HG03280 (cell line): ENCODE results near the gene RPL21.
"Not testable (repeated sequence)": the region's sequence is repeated elsewhere in the genome, so short reads cannot be mapped to it uniquely, and the experiment has no call there.

Experiments
- ATAC-seq: cut with Tn5 transposase; IDR thresholded peaks from one replicate; pipeline ENCODE4 v1.9.1; 2021; ENCODE audit warnings: mild to moderate bottlenecking, moderate library complexity; ENCODE audit not compliant: unreplicated experiment

Gene RPL21

GRCh38 chr13:27251166-27252091, at the start of gene RPL21:
Gene RPL21 (plus strand): TSS chr13:27251558. CDS start chr13:27253777, 2,219 bp downstream.
- peak; percentile 91 for ATAC-seq

- no peak for ATAC-seq
Measured at GRCh38 chr13:27201661-27202060, 49.7 kb upstream of the RPL21 start.

GRCh38 chr13:27203186-27203585, 48.2 kb upstream of the RPL21 start:
- no peak for ATAC-seq

DNA sequence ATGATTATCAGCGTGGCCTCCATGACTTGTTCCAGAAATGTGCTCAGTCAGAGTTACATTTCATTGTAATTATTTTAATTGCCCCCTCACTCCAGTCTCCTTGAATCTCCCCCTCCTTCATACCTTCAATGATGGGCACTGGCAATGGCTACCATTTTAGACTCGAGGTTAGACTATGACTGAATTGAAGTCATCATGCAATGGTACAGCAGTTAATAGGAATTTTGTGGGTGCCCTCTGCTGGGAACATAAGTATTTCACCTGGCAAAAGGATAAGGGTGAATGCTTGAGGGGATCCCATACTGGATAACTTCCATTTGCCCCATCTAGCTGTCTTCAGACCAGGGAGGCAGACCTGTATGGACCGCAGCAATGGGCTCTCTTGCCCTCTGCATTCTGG, 47.5 kb upstream of the RPL21 start:
- ATAC-seq = no peak

DNA sequence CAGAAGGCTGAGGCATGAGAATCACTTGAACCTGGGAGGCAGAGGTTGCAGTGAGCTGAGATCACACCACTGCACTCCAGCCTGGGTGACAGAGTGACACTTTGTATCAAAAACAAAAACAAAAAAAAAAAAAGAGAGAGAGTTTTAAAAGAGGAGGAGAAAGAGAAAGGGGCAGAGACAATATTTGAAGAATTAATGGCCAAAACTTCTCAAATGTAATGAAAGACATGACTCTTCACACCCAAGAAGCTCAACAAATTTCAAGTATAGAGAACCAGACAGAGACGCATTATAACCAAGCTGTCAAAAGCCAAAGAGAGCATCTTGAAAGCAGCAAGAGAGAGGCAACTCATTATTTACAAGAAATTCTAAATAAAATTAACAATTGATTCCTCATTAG, 42.8 kb upstream of the RPL21 start:
- no peak for ATAC-seq

DNA sequence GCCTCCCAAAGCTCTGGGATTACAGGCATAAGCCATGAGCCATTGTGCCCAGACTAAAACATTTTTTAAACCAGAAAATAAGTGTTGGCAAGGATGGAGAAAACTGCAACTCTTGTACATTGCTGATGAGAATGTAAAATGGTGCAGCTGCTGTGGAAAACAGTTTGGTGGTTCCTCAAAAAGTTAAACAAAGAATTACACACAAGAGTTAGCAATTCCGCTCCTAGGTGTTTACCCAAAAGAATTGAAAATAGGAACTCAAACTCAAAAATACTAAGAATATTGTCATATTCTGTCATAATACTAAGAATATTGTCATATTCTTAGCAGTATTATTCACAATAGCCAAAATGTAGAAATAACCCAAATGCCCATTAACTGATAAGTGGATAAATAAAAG, 40.1 kb upstream of the RPL21 start:
- ATAC-seq = no peak

DNA sequence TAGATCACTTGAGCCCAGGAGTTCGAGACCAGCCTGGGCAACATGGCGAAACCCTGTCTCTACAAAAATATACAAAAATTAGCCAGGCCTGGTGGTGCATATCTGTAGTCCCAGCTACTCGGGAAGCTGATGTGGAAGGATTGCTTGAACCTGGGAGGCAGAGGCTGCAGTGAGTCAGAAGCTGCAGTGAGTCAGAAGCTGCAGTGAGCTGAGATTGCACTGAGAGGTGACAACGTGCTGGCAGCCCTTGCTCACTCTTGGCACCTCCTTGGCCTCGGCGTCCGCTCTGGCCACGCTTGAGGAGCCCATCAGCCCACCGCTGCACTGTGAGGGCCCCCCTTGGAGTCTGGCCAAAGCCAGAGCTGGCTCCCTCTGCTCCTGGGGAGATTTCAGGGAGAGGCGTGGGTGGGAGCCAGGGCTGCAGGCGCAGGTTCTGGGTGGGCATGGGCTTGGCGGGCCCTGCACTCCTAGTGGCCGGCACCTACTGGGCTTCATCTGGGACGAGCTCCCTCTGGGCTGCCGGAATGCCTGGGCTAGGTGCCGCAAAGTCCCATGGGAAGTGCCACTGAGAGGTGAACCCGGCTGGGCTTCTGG, 39.5 kb upstream of the RPL21 start:
- ATAC-seq = no peak

GRCh38 chr13:27213386-27213785, 38.0 kb upstream of the RPL21 start:
- ATAC-seq = not testable (repeated sequence)

DNA sequence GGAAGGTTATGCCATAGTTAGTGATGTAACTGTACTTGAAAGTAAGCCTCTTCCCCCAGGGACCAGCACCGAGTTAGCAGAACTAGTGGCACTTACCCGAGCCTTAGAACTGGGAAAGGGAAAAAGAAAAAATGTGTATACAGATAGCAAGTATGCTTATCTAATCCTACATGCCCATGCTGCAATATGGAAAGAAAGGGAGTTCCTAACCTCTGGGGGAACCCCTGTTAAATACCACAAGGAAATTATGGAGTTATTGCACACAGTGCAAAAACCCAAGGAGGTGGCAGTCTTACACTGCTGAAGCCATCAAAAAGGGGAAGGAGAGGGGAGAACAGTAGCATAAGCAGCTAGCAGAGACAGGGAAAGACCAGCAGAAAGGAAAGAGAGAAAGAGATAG, 33.6 kb upstream of the RPL21 start:
- not testable (repeated sequence) for ATAC-seq

- ATAC-seq = not testable (repeated sequence)
Measured at GRCh38 chr13:27218861-27219260, 32.5 kb upstream of the RPL21 start.

GRCh38 chr13:27219611-27220010, 31.7 kb upstream of the RPL21 start:
- no peak for ATAC-seq

DNA sequence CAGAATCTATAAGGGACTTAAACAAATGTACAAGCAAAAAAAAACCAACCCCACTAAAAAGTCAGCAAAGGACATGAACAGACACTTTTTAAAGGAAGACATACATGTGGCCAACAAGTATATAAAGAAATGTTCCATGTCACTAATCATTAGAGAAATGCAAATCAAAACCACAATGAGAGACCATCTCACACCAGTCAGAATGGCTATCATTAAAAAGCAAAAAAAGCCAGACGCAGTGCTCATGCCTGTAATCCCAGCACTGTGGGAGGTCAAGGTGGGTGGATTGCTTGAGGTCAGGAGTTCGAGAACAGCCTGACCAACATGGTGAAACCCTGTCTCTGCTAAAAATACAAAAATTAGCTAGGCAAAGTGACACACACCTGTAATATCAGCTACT, 29.3 kb upstream of the RPL21 start:
- ATAC-seq = not testable (repeated sequence)

GRCh38 chr13:27226991-27227390, 24.4 kb upstream of the RPL21 start:
- no peak for ATAC-seq

DNA sequence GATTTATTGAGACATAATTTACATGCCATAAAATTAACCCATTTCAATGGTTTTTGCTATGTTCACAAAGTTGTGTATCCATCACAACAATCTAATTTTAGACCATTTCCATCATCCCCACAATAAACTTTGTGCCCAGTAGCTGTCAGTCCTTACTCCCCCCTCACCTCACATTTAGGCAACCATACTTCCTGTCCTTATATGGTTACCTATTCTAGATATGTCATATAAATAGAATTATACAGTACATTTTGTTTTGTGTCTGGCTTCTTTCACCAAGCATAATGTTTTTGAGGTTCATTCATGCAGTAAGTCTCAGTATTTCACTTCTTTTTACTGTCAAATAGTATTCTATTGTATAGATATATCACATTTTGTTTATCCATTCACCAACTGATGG, 23.2 kb upstream of the RPL21 start:
- no peak for ATAC-seq

DNA sequence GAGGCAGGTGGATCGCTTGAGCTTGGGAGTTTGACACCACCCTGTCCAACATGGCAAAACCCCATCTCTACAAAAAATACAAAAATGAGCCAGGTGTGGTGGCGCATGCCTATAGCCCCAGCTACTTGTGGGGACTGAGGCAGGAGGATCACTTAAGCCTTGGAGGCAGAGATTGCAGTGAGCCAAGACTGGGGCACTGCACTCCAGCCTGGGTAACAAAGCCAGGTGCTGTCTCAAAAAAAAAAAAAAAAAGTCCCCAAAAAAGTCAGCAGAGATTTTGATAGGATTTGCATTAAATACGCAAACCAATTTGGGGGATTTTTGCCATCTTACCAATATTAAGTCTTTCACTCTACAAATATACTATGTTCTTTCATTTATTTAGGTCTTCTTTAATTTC, 21.7 kb upstream of the RPL21 start:
- no peak for ATAC-seq

DNA sequence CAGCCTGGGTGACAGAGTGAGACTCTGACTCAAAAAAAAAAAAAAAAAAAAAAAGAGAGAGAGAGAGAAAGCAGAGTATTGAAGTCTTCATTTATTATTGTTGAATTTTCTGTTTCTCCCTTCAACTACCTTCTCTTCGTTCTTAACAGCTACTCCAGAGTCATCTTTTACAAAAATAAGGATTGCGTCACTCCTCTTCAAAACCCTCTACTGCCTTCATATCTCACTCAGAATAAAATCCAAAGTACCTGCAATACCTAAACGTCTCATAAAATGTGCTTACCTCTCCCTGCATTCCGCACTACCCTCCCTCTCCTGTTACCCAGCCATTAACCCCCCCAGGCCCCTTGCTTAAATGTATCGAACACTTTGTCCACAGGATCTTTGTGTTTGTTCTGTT, 17.4 kb upstream of the RPL21 start:
- no peak for ATAC-seq

DNA sequence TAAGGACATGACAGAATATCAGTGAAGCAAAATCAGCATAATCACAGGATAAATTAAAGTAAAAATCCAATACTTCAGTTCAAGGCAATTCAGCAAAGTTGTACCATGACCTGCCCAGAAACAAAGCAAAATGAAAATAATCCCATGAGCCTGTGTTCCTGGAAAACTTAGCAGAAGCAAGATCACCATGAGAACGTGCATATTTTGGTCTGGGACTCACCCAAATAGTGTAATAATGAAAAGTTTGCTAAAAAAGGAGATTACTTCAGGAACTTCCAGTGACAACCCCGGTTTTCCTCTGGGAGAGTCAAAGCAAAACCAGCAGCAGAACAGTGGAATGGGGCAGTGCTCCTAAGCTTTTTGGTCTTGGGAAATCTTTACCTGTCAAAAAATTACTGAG, 14.9 kb upstream of the RPL21 start:
- no peak for ATAC-seq

GRCh38 chr13:27242702-27243101, 8.7 kb upstream of the RPL21 start:
- no peak for ATAC-seq

DNA sequence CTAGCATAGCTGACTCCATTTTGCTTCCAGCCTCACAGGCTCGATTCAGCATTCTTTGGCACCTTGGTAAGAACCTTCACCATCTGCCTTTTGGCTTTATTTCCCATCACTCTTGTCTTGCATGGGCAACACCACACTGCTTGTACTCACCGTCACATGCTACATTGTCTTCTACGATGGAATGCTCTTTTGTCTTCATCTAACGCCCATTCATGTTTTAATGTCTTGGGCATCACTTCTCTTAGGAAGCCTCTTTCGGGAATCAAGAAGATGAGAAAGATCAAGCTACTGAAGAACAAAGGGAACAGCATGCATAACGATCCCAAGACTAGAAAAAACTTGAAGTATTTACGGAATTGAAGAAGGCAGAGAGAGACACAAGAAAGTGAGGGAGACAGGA, 5.7 kb upstream of the RPL21 start:
- no peak for ATAC-seq

DNA sequence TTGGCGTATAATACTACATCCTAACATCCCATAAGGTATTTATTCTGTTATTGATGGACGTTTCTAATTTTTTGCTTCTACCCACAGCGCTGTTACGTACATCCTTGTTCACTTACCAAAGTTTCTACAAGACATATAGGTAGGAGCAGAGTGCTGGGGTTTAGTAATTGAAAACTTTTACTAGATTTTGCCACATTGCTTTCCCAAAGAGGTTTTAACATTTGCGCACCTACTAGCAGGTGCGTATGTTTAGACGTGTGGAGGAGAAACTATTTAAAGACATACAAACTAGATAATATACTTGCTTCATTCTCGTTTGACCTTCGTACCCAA, 559 bp upstream of the RPL21 start:
- ATAC-seq = no peak

GRCh38 chr13:27252467-27252866, 1.1 kb downstream of the RPL21 start:
- no peak for ATAC-seq

GRCh38 chr13:27257233-27257568, 5.8 kb downstream of the RPL21 start:
- no peak for ATAC-seq
